Astrocyte of the cerebellum (primary cell): Measurements from ENCODE around the gene PTPN21.
A peak's percentile ranks its signal among the peaks of the same experiment; 100 is the strongest.

Experiments used
- DNase-seq: peaks from one replicate; pipeline ENCODE4 v3.0.0-alpha.2; 2011; ENCODE audit warnings: low read depth
- H3K4me3 ChIP-seq: 2 replicates; pipeline ENCODE4 v1.5.1; 2011; ENCODE audit warnings: mild to moderate bottlenecking, low read depth, low read length, moderate library complexity
- in situ Hi-C: cut with HindIII; loops from 2 replicates; pipeline ENCODE4 v1.10.0; 2017; ENCODE audit warnings: low sequenced_read_pairs
- TF ChIP-seq, protein P1 (sequence below): IDR thresholded peaks from 2 replicates; pipeline ENCODE4 v1.5.1; 2012; ENCODE audit warnings: low read length, low read depth, moderate library complexity, mild to moderate bottlenecking; ENCODE audit errors: missing control alignments

Gene PTPN21

DNA sequence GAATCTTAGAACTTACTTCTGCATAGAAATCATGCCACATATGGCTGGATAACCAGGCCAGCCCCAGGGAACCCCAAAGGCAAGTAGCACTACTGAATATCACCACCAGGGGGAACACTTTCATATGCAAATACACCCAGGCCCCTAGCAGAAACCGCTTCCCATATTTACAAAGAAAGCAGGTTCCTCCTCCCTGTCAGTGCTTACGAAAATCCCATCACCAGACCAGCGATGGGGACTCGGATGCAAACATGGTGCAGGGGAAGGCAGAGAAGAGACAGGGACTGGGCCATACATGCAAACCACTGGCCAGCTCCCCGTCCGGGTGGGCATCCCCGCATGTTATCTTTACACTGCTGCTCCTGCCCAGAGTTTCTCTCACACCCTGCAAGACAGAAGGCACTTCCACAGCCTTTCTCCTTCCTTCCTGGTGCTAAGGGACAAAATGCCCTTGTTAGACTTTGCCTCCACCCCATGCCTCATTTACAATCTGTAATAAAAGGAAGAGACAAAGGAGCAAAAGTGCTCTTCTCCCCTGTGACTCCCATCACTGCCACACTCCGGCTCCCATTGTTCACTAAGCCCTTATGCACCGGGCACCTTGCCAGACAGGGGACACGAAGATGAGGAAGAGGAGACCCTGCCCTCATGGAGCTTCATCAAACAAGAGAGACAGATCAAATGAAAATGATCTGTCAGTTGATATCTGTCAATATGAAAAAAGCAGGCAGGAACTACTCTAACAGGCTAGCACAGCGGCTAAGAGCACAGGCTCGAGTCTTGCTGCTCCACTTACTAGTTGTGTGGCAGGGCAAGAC, 62.3 kb downstream of the PTPN21 start:
- DNase-seq = peak; percentile 73
- H3K4me3 ChIP-seq = no peak overlapping the region
- TF ChIP-seq, protein P1, sequence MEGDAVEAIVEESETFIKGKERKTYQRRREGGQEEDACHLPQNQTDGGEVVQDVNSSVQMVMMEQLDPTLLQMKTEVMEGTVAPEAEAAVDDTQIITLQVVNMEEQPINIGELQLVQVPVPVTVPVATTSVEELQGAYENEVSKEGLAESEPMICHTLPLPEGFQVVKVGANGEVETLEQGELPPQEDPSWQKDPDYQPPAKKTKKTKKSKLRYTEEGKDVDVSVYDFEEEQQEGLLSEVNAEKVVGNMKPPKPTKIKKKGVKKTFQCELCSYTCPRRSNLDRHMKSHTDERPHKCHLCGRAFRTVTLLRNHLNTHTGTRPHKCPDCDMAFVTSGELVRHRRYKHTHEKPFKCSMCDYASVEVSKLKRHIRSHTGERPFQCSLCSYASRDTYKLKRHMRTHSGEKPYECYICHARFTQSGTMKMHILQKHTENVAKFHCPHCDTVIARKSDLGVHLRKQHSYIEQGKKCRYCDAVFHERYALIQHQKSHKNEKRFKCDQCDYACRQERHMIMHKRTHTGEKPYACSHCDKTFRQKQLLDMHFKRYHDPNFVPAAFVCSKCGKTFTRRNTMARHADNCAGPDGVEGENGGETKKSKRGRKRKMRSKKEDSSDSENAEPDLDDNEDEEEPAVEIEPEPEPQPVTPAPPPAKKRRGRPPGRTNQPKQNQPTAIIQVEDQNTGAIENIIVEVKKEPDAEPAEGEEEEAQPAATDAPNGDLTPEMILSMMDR = peak; percentile 88
- in situ Hi-C loops = no loop called here

DNA sequence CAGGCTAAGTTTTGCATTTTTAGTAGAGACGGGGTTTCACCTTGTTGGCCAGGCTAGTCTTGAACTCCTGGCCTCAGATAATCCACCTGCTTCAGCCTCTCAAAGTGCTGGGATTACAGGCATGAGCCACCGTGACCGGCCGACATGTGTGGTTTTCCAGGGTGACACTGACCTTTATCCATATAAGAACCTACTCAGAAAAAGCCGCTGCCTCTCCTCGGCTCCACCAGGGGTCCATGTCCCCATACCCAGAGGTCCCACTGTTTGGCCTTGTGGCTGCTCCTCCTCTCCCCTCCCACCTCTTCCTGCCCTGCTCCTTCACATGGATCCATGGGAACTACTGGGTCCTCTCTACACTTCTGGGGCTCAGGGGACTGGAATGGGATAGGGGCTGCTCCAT, 64.6 kb downstream of the PTPN21 start:
- TF ChIP-seq, protein P1 = no peak
- no peak overlapping the region for H3K4me3 ChIP-seq
- in situ Hi-C loops = no loop called here
- DNase-seq = no peak

DNA sequence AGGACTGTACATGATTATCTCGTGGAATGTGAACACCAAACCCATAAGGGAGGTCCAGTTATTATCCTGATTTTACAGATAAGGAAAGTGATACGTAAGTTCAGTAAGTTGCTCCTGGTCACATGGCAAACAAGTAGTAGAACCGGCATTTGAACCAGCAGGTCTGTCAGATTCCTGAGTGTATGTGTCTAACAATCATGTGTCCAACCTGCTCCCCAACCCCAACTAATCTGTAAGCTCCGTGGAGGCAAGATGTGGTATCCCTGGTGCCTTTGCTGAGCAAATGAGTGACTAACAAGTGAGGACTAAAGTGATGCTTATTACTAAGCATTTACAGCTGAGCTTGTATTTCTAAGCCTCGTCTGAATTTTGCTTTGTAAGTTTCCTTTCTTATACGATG, 65.9 kb downstream of the PTPN21 start:
- TF ChIP-seq, protein P1 = no peak
- H3K4me3 ChIP-seq = no peak overlapping the region
- no peak for DNase-seq
- in situ Hi-C loops = no loop called here

DNA sequence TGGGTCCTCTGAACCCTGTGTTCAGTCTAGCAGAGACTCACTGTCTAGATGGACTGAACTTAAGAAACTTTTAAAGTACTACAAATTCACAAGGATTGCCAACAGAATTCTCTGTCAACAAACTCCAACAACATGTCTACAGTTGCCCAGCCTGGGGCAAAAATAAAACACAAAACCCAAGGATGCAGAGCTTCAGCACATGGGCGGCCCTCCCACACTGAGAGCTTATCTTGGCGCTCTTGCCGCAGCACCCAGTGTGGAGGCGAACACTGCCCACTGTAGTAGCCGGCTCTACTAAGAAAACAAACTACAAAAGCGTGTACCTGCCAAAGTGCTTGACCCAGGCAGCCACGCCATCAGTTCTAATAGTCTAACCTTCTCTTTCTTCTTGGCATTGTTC, 66.7 kb downstream of the PTPN21 start:
- TF ChIP-seq, protein P1 = no peak
- no peak for DNase-seq
- no peak overlapping the region for H3K4me3 ChIP-seq
- in situ Hi-C loops = no loop called here

DNA sequence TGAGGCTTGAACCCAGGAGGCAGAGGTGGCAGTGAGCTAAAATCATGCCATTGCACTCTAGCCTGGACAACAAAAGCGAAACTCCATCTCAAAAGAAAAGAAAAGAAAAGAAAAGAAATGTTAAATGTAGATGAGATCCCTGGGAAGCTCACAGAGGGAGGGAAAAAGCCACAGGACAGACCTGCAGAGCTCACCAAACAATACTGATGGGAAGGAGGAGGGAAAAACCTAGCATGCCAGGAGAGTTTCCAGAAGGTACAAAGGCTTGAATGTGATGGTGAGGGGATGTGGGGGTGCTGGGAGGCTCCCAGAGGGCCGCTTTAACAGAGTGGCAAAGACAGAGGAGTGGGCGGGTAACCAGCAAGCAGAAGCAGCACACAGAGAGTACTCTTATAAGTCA, 72.3 kb downstream of the PTPN21 start:
- DNase-seq = no peak
- TF ChIP-seq, protein P1 = no peak
- in situ Hi-C loops = no loop called here
- H3K4me3 ChIP-seq = no peak overlapping the region

DNA sequence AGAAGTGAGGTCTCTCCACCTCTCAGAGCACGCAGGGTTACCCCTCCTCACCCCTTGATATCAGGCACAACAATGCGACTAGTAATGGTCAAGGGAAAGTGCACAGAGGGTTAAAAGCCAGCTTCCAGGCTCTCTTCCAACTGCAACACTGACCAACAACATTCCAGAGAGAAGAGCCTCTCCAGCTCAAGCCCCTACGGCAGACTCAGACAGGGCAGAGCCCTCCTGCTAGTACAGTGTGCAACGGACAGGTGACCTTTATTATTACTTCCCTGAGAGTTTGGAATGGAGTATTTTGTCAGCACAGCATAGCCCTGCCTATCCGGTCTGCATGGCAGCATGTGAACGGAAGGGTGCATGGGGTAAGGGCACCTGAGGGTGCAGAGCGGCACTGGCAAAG, 73.0 kb downstream of the PTPN21 start:
- H3K4me3 ChIP-seq = no peak overlapping the region
- TF ChIP-seq, protein P1 = no peak
- no peak for DNase-seq
- in situ Hi-C loops = no loop called here
